Epidermal melanocyte (primary cell): ENCODE data around the gene DIS3L2.

Experiments used
- DNase-seq: peaks from one replicate; pipeline ENCODE4 v3.0.0; 2011; ENCODE audit warnings: low spot score; ENCODE audit not compliant: insufficient read length

The DIS3L2 gene

DNA sequence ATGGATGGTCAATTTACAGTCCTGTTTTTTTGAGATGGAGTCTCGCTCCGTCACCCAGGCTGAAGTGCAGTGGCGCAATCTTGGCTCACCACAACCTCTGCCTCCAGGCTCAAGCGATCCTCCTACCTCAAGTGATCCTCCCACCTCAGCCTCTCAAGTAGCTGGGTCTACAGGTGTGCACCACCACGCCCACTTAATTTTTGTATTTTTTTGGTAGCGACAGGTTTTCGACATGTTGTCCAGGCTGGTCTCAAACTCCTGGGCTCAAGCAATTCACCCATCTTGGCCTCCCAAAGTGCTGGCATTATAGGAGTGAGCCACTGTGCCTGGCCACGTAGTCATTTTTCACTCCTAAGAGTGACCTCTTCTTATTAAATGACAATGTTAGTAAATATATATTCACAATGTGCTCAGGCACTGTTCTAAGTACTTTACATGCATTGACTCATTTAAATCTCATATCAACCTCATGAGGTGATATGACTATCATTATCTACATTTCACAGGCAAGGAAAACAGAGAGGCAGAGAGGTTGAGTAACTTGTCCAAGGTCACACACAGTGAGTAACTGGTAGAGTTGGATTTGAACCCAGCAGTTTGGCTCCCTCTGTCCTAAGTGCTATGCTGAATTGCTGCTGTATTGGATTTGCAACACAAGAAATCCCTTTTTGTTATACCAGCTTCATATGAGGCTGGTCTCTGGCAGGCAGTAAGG lies 5.6 kb upstream of the DIS3L2 start:
- DNase-seq = no peak

DNA sequence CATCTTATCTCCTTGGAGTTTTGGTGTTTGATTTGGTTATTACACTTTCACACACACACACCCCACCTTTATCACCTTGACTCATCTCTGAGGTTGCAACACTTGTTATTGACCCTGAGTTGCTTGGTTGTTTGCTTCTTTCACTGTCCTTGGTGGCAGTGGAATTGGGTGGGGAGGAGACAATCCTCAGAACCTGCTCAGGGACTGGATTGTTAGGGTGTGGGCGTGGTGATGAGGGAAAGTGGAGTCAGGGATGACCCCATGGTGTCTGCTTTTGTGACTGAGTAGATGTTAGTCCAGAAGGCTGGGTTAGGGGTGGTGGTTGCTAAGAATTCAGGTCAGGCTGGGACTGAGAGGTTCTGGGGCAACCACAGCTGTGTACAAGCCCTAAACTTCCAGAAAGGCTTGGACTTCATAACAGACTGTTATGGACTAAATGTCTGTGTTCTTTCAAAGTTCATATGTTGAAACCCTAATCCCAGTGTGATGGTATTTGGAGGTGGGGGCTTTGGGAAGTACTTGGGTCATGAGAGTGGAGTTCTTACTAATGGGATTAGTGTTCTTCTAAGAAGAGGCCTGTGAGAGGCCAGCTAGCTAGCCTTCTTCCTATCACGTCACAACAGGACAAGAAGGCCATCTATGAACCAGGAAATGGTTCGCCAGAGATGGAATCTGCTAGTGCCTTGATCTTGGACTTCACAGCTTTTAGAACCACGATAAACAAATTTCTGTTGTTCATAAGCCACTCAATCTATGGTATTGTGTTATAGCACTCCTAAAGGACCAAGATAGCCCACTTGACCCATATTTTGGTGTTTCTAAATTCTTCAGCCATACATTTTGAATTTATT lies 3.4 kb upstream of the DIS3L2 start:
- no peak for DNase-seq

DNA sequence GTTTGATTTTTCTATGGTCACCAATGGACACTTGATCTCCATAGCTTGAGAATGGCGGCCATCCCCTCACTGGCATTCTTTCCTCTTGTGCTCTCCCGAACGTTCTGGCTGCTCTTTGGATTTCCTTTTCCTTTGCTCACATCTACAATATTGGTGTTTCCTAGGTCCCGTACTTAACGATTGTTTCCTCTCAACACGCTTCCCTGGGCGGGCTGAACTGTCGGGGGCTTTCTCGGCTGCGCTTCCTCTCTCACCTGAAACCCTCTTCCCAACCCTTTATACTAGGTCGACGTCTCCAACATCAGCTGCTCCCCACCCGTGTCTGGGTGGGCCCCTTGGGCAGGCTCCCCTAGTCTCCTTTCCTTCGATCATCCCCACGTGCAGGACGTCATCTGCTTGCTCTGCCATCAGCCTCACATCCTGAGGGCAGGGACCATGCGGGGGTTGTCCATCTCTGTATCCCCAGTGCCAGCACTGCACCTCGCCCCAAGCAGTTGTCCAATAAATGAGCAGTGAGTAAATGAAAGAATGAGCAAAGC lies 634 bp upstream of the DIS3L2 start:
- DNase-seq = no peak

DNA sequence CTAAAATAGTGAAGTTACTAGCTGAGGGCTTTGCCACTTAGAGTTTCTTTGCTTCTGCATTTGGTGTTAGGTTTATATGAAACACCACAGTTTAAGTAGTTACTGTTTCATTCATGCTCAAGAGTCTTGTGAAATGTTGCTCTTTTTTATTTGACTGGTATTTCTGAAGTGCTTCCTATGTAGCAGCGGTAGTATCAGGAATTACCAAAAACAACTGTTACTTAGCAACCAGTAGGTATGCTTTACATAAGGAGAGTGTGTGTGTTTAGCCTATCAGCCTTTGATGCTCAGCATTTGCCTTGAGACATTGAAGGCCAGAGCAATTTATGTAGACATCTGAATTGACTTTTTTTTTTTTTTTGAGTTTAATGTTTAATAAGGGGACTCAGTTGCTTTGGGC lies 3.6 kb downstream of the DIS3L2 start:
- DNase-seq = no peak

DNA sequence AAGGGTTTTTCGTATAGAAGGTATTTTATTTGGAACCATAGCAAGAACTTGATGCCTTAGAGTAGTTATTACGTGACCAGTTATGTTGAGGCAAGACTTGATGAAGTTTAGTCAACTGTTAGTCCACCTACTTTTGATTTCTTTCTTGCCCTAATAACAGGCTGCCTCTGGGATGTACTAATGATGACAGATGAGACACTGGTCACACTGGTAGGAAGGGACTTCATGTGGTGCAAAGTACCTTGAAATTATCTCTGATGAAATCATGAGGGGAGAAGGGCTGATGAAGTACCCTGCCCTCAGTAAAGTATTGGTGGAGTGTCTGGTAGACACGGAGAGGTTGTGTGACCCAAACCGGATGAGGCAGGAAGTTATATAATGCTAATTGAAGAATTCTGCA lies 5.4 kb downstream of the DIS3L2 start:
- no peak for DNase-seq

DNA sequence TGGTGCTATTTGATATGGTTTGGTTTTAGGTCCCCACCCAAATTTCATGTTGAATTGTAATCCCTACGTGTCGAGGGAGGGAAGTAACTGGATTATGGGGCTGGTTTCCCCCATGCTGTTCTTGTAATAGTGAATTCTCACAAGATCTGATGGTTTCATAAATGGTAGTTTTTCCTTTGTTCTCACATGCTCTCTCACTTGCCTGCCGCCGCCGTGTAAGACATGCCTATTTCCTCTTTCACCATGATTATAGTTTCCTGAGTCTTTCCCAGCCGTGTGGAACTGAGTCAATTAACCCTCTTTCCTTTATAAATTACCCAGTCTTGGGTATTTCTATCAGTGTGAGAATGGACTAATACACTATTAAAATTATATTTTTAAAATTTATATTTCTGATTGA lies 7.3 kb downstream of the DIS3L2 start:
- DNase-seq = no peak

DNA sequence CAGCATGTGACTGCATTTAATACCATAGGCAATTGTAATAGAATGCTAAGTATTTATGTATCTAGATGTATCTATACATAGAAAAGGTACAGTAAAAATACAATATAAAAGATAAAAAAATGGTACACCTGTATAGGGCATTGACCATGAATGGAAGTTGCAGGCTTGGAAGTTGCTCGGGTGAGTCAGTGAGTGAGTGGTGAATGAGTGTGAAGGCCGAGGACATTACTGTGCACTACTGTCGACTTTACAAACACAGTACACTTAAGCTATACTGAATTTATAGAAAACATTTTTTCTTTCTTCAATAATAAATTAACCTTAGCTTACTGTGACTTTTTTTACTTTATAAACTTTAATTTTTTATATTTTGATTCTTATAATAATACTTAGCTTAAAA lies 8.9 kb downstream of the DIS3L2 start:
- no peak for DNase-seq

DNA sequence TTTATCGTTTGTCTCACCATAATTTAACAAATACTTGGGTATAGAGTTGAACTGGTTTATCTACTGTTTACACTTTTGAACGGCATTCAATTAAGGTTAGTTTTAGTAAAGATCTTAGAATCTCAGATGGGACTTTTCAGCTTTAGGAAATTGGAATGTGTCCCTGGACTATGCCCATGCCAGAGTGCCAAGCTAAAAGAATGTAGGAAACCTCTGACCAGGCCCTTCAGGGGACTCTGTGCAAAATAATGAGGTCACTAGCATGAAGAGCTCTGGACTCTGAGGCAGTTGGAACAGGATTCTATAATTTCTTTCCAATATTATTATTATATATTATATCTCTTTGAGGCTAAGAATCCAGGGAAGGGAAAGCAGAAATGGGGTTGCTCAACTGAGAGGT lies 13.5 kb downstream of the DIS3L2 start:
- DNase-seq = no peak

DNA sequence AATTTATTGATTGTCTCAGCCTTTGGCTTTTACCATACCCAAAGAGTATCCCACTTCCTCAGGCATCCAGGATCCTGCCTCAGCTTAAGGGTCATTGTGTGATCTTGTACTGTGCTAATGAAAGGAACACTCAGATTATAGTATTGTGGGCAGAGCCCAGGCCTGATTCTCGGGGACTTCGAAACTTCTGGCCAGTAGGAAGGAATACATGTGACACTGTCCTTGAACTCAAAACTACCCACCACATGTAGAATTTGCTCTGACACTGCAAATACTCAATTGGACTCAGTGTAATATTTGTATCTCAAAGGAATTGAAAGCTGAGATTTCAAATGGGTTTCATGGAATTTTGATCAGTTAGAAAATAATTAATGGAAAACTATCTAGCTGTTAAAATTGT lies 15.9 kb downstream of the DIS3L2 start:
- peak; percentile 45 for DNase-seq

DNA sequence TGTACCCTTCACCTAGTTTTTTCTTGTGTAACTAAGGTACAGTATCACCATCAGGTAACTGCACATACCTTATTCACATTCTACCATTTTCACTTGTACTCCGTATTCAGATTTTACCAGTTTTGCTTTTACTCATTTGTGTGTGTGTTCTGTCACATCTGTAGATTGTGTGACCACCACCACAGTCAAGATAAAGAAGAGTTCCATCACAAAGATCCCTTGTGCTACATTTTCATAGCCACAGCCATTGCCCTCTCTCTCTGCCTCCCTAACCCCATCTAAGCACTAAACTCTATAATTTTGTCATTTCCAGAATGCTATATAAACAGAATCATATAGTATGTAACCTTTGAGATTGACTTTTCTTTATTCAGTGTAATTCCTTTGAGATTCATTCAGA lies 23.5 kb downstream of the DIS3L2 start:
- DNase-seq = no peak

DNA sequence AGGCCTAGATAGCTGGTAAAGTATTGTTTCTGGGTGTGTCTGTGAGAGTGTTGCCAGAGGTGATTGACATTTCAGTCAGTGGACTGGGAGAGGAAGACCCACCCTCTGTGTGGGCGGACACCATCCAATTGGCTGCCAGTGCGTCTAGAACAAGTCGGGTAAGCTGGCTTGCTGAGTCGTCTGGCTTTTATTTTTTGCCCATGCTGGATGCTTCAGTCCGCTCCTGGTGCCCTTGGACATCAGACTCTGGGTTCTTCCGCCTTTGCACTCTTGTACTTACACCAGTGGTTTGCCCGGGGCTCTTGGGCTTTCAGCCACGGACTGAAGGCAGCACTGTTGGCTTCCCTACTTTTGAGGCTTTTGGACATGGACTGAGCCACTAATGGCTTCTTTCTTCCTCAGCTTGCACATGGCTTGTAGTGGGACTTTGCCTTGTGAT lies 24.3 kb downstream of the DIS3L2 start:
- DNase-seq = no peak

DNA sequence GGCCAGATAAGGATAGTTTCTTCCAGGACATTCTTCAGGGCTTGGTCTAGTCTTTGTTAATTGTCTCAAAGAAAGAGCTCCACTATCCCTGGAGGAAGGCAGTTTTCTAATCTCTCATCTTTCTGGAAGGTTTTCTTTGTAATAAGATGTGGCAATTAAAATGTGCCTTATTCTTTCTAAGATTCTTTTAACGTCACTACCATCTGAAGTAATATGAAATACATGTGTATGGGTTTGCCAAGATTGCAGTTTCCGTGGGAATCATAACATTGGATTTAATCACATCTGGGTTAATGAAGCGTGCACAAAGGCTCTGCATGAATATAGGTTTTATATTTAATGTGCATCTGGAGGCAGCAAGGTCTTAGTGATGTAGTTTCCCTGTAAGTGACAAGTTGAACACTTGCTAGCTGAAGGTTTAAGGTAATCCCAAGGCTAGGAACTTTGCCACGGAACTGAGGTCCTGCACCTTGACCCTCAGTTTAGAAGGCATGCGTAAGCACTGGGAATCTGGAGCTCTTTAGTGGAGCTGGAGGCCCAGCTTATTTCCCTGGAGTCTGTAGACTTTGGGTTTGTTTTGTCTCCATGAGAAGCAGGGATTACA lies 25.7 kb downstream of the DIS3L2 start:
- DNase-seq = no peak

DNA sequence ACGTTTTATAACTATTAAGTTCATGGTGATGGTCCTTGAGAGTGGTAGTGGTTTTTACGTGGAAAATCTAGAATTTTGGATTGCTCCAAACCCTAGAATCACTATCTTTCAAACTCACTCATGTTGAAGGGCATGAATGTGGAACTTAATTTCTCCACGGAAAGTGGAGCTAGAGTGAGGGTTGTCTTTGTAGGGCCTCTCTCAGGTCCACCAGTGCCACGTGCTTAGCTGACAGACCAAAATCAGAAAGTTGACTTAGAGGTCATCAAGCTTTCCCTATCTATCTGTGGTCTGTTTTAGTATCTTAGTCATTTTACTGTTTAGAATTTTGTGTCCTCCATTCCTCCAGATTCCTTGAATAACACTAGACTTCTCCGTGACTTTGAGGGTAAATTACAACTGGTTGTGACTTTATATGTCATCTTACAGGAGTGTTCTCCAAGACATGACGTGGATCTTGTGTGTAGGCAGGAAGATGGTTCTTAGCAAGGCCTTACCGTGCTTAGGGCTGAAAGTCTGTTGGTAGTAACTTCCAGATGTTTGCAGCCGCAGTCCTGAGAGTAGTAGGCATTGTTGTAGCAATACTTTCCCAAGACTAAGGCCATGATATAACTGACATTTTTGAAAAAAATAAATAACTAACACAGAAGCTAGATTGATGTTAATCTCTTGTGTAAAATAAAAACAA lies 26.8 kb downstream of the DIS3L2 start:
- no peak for DNase-seq

DNA sequence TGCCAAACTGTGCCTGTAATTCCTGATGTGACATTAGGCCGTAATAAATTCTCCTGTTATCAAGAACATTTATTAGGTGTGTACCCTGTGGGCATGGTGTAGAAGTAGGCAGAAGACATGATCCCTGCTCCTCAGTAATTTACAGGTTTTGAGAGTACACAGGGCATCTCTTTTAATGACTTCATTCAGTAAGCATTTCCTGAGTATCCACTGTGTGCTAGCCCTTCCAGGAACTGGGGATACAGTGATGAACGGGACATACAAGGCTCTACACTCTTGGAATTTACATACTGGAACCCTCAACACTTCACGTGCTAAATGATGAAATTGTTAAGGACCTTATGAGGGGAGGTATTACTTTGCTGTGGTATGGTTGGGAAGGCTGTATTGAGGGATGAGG lies 30.2 kb downstream of the DIS3L2 start:
- DNase-seq = no peak

DNA sequence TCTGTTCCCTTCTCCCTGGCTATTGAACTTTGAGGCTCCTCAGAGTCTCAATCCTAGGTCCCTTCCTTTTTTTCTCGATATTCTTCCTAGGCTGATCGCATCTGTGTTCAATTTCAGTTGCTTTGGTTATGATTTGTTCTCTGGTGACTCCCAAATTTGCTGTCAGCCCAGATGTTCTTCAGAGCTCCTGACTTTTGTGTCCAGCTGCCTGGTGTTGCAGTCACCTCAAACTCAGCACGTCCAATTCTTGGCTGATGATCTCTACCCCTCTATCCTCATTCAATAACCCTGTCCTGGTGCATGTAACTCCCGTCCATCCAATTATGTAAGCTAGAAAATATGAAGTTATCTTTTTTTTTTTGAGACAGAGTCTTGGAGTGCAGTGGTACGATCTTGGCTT lies 31.4 kb downstream of the DIS3L2 start:
- no peak for DNase-seq

DNA sequence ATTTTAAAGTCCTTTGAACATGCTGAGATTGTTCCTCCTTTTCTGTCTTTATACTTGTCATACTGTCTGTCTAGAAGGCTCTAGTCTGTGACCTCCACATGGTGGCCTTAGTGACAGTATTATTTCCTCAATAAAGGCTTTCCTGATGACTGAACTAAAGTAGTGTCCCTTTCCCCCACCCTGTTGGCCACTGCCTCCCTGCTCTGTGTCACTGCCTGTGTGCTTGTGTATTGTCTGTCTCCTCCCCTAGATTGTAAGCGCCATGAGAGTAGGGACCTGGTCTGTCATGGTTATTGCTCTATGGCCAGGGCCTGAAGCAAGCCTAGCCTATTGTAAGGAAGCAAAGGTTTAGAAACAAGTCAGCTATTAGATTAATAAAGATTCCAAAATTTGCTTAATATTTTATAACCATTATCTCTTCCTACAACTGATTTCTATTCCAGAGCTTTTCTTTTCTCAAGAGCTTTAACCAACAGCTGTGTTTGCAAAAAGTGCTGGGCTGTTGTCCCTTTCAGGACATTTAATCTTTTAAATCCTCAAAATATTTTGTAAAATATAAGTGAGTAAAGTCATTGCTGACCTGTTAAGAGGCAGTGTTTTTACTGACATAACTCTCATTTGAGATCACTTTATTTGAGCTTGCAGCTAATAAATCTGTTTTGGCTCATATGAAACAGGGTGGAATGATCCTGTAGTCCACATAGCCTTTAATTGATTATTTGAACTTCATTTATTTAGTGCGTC lies 35.5 kb downstream of the DIS3L2 start:
- no peak for DNase-seq

DNA sequence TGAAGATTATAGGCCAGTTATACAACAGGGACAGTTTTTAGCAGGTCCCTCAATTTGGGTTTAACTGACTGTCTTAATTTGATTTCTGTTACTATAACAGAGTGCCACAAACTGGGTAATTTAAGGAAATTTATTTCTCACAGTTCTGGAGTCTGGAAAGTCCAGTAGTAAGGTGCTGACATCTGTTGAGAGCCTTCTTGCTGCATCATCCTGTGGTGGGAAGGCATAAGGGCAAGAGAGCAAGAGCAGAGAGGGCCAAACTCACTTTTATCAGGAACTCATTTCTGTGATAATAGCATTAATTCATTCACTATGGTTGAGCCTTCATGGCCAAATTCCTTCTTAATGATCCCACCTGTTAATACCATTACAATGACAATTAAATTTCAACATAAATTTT lies 36.5 kb downstream of the DIS3L2 start:
- DNase-seq = no peak

DNA sequence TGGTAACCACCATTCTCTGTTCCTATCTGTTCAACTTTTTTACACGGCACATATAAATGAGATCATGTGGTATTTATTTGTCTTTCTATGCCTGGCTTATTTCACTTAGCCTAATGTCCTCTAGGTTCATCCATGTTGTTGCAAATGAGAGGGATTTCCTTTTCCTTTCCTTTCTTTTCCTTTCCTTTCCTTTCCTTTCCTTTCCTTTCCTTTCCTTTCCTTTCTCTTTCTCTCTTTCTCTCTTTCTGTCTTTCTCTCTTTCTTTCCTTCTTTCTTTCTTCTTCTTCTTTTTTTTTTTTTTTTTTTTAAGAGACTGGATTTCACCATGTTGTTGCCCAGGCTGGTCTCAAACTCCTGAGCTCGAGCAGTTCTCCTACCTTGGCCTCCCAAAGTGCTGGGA lies 38.9 kb downstream of the DIS3L2 start:
- DNase-seq = no peak

DNA sequence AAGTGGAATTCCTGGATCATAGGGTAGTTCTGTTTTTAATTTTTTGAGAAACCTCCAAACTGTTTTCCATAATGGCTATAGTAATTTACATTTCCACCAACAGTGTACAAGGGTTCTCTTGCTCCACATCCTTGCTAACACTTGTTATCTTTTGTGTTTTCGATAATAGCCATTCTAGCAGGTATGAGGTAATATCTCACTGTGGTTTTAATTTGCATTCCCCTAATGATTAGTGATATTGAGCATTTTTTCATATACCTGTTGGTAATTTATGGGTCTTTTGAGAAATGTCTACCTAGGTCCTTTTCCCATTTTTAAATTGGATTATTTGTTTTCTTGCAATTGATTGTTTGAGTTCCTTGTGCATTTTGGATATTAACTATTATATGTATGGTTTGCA lies 39.6 kb downstream of the DIS3L2 start:
- DNase-seq = no peak

DNA sequence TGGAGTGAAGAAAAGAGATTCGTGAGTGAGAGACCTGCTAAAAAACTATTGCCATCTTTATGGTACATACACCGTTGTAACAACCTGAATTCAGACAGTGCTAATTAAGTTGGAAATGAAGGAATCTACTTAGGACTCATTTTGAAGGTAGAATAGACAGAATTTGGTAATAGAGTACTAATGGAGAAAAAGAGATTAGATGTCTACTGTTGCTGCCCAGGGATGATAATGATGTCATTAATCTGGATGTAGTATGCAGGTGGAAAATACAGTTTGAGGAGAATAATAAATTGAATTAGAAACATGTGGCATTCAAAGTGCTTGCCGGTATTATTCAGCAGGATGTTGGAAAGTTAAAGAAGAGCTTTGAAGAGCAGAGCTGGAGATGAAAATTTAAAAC lies 44.7 kb downstream of the DIS3L2 start:
- no peak for DNase-seq
